ENCODE results near the gene GATB.

Gene GATB

GRCh38 chr4:151709587-151709986 lies 51.2 kb downstream of the GATB start:
- no peak for TF ChIP-seq CTCF (conservative IDR thresholded peaks at IDR 0.05)
- H3K27ac ChIP-seq, result no peak overlapping the region

GRCh38 chr4:151709071-151709470 lies 51.7 kb downstream of the GATB start:
- TF ChIP-seq CTCF (conservative IDR thresholded peaks at IDR 0.05), result no peak

GRCh38 chr4:151708100-151708499 lies 52.7 kb downstream of the GATB start:
- TF ChIP-seq CTCF (conservative IDR thresholded peaks at IDR 0.05), result no peak
- H3K27ac ChIP-seq, result no peak overlapping the region

More at GRCh38 chr4:151709071-151709470, 51.7 kb downstream of the GATB start:
- H3K27ac ChIP-seq, result no peak overlapping the region

GRCh38 chr4:151703401-151703800 lies 57.4 kb downstream of the GATB start:
- TF ChIP-seq CTCF (conservative IDR thresholded peaks at IDR 0.05), result no peak
- H3K27ac ChIP-seq, result no peak overlapping the region

GRCh38 chr4:151702256-151702655 lies 58.6 kb downstream of the GATB start:
- TF ChIP-seq CTCF (conservative IDR thresholded peaks at IDR 0.05), result no peak
- H3K27ac ChIP-seq, result no peak overlapping the region

GRCh38 chr4:151700566-151701316 lies 60.1 kb downstream of the GATB start:
- no peak for TF ChIP-seq CTCF (conservative IDR thresholded peaks at IDR 0.05)
- no peak overlapping the region for H3K27ac ChIP-seq

GRCh38 chr4:151698213-151698612 lies 62.6 kb downstream of the GATB start:
- TF ChIP-seq CTCF (conservative IDR thresholded peaks at IDR 0.05), result no peak
- no peak overlapping the region for H3K27ac ChIP-seq
